A549 (cell line): ENCODE measurements around the gene PLD3. TPM values are rescaled to one million over a fixed set of nuclear protein-coding genes. Genes with fewer than 3 reads are reported as not detected.

Source experiments
- ATAC-seq, 2 experiments: fragments of 200-7000 bp in 1 of 2; fragments of >200 bp in 1 of 2; cut with Nextera tagmentation in 1 of 2; cut with Tn5 transposase in 1 of 2; 3 replicates each; pipeline versions ENCODE4 v1.8.0 to v1.9.1; 2018 to 2020; ENCODE audit warnings: mild to moderate bottlenecking in 1 of 2, moderate library complexity in 1 of 2
- CTCF ChIA-PET: fragments of 300-600 bp; sonication (Branson Sonifier 250); formaldehyde crosslinking; extraction: SDS; loops from one replicate; lab custom pipeline; 2021; ENCODE audit warnings: antibody characterized with exemption, inconsistent platforms; lab: Yijun Ruan, JAX
- POLR2A ChIA-PET: fragments of 350-600 bp; formaldehyde crosslinking; extraction: SDS; loops from one replicate; lab custom pipeline; 2021; ENCODE audit warnings: antibody characterized with exemption, inconsistent platforms; lab: Yijun Ruan, JAX
- DNase-seq, 2 experiments: peaks; one replicate each; pipeline versions ENCODE4 v3.0.0 to v3.0.0-alpha.2; 2011 to 2016; ENCODE audit warnings: low read depth in 1 of 2, low spot score in 1 of 2
- FAIRE-seq: peaks from 2 replicates; lab custom pipeline; 2011; peaks lifted over from hg19 to GRCh38; lab: Jason Lieb, UNC
- H3K27ac ChIP-seq, 2 experiments: fragments of >200 bp; sonication (Bioruptor Twin); formaldehyde crosslinking; 3 replicates each; pipeline ENCODE4 v1.5.1; 2016 to 2017
- H3K4me1 ChIP-seq: fragments of >200 bp; sonication (Bioruptor Twin); formaldehyde crosslinking; 3 replicates; pipeline ENCODE4 v1.6.1; 2016
- H3K4me2 ChIP-seq: fragments of >200 bp; sonication (Bioruptor Twin); formaldehyde crosslinking; 3 replicates; pipeline ENCODE4 v1.6.1; 2016
- H3K4me3 ChIP-seq: fragments of >200 bp; sonication (Bioruptor Twin); formaldehyde crosslinking; 3 replicates; pipeline ENCODE4 v1.5.1; 2016
- H3K9me3 ChIP-seq: fragments of >200 bp; sonication (Bioruptor Twin); formaldehyde crosslinking; 3 replicates; pipeline ENCODE4 v1.6.1; 2016
- CHD2 ChIP-seq: fragments of 150-350 bp; IDR thresholded peaks from 2 replicates; pipeline ENCODE4 v1.6.1; 2014; ENCODE audit warnings: low read length; ENCODE audit not compliant: partially characterized antibody
- CHD4 ChIP-seq: fragments of 200-600 bp; sonication (generic); IDR thresholded peaks from 2 replicates; pipeline ENCODE4 v1.6.1; 2016; ENCODE audit warnings: antibody characterized with exemption, mild to moderate bottlenecking, borderline replicate concordance
- JUN ChIP-seq, 2 experiments: fragments of >200 bp; sonication (Bioruptor Twin); formaldehyde crosslinking; IDR thresholded peaks; 2 replicates in 1 of 2; 3 replicates in 1 of 2; pipeline ENCODE4 v1.6.1; 2016 to 2017
- KDM1A ChIP-seq: fragments of 200-600 bp; sonication (generic); IDR thresholded peaks from 2 replicates; pipeline ENCODE4 v1.6.1; 2016; ENCODE audit warnings: low read depth, mild to moderate bottlenecking
- MAX ChIP-seq: IDR thresholded peaks from 2 replicates; pipeline ENCODE4 v1.6.1; 2012
- MAZ ChIP-seq: fragments of 150-350 bp; IDR thresholded peaks from 2 replicates; pipeline ENCODE4 v1.6.1; 2014; ENCODE audit warnings: antibody characterized with exemption, low read depth, low read length, borderline replicate concordance
- NPAS2 ChIP-seq: fragments of 250-450 bp; sonication (Bioruptor Pico); IDR thresholded peaks from 2 replicates; pipeline ENCODE4 v1.8.0; 2022; ENCODE audit warnings: mild to moderate bottlenecking, moderate library complexity, borderline replicate concordance
- SREBF2 ChIP-seq: fragments of 450-650 bp; IDR thresholded peaks from 2 replicates; pipeline ENCODE4 v1.6.1; 2014; ENCODE audit warnings: mild to moderate bottlenecking, moderate library complexity
- TFCP2L1 ChIP-seq: fragments of 250-450 bp; sonication (Bioruptor Pico); IDR thresholded peaks from 2 replicates; pipeline ENCODE4 v1.5.0; 2021; ENCODE audit warnings: mild to moderate bottlenecking
- TP53 ChIP-seq: fragments of 250-450 bp; sonication (Bioruptor Pico); IDR thresholded peaks from 2 replicates; pipeline ENCODE4 v1.5.0; 2021; ENCODE audit warnings: mild to moderate bottlenecking, moderate library complexity
- ZFP36 ChIP-seq: fragments of 450-650 bp; IDR thresholded peaks from 2 replicates; pipeline ENCODE4 v1.6.1; 2014; ENCODE audit warnings: borderline replicate concordance; ENCODE audit not compliant: partially characterized antibody
- WGBS: methylation state at CpG from one replicate; pipeline ENCODE4 v1.1.6; 2017; ENCODE audit errors: missing lambda C conversion rate; 5-methylcytosine and 5-hydroxymethylcytosine counted together
- polyA plus RNA-seq, 4 experiments: library from polyadenylated mRNA; depleted of rRNA in 3 of 4; stranded (reverse); fragments of >200 nt; fragmentation: RNase III in 1 of 4; extraction: RNeasy Plus Mini Kit Qiagen cat#74134 plus additional on column Dnase treatment in 1 of 4; gene quantifications; 2 replicates in 3 of 4; 3 replicates in 1 of 4; pipeline ENCODE4 v1.2.3, GENCODE V29; 2011 to 2017
- TF ChIP-seq, protein P1 (sequence below): fragments of >200 bp; sonication (Bioruptor Twin); formaldehyde crosslinking; IDR thresholded peaks from 3 replicates; pipeline ENCODE4 v1.5.1; 2016

Gene PLD3
- polyA plus RNA-seq, 2 of the 4 experiments (the other 2 are of a cell fraction) = 265 to 290 TPM

DNA sequence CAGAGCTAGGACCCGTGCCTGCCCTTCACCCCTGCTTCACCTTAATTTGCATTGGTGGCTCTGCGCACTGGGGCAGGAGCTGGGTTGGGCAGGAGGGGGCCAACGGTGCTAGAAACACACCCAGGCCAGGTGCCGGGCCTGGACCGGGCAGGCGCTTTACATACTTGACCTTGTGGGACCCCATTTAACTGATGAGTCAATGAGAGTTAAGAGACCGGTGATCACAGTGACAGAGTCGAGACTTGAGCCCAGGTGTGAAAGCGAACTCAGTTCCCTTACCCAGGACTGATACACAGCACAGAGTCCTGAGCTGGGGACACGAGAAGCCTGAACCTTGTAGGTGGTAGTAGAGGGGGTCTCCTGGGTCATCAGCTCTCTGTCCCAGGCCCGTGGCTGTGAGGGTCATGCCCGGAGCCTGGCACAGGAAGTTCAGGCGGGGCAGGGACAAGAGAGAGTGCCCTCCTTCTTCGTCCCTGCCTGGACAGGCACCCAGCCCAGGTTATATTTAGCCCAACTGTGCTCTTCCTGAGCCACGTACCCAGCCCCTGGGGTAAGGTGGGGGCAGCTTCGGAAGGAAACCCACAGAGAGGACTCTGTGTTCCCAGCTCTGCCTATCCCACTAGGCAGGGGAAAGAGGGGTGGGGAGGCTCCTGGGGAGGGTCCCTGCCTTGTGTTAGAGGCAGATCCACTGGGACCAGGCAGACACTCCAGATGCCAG is 62.8 kb downstream of the PLD3 start (continued):
- TF ChIP-seq, protein P1, sequence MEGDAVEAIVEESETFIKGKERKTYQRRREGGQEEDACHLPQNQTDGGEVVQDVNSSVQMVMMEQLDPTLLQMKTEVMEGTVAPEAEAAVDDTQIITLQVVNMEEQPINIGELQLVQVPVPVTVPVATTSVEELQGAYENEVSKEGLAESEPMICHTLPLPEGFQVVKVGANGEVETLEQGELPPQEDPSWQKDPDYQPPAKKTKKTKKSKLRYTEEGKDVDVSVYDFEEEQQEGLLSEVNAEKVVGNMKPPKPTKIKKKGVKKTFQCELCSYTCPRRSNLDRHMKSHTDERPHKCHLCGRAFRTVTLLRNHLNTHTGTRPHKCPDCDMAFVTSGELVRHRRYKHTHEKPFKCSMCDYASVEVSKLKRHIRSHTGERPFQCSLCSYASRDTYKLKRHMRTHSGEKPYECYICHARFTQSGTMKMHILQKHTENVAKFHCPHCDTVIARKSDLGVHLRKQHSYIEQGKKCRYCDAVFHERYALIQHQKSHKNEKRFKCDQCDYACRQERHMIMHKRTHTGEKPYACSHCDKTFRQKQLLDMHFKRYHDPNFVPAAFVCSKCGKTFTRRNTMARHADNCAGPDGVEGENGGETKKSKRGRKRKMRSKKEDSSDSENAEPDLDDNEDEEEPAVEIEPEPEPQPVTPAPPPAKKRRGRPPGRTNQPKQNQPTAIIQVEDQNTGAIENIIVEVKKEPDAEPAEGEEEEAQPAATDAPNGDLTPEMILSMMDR = no peak
- TF ChIP-seq NPAS2 (CRISPR knock-in tag) = no peak
- TF ChIP-seq SREBF2 = no peak
- TF ChIP-seq MAZ = no peak
- TF ChIP-seq TP53 (CRISPR knock-in tag) = no peak
- no peak for TF ChIP-seq ZFP36
- TF ChIP-seq TFCP2L1 (CRISPR knock-in tag) = no peak

GRCh38 chr19:40411958-40412499 is 63.5 kb downstream of the PLD3 start:
- POLR2A ChIA-PET = interaction anchor here (1.9 to 6.2 kb wide), 3 partner anchors 9 to 14 kb away, joined by 10 to 47 read pairs (median 12); partner anchors contain the start of gene SERTAD1
- no peak for ATAC-seq

DNA sequence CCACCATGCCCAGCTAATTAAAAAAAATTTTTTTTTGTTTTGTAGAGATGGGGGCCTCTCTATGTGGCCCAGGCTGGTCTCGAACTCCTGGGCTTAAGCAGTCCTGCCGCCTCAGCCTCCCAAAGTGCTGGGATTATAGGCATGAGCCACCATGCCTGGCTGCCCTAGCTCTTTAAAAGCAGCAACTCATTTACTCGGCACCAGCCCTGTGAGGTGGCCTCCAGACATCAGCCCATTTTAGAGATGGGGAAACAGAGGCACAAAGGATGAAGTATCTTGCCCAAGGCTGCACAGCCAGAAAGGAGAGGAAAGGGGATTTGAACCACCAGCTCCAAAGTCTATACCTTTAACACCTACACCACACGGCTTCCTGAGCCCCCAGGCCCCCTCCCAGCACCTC is 64.4 kb downstream of the PLD3 start:
- H3K4me1 ChIP-seq = peaks cover 21% of the 10 kb centered on the region
- WGBS = 59% methylated on average over 4 of the region's 4 CpGs
- H3K9me3 ChIP-seq = no peaks in the 10 kb centered on the region
- POLR2A ChIA-PET = interaction anchor here (1.9 to 6.2 kb wide), 3 partner anchors 8 to 13 kb away, joined by 10 to 47 read pairs (median 12); partner anchors contain the start of gene SERTAD1
- peak; percentile 48; the same call in 1 of the 2 replicates for TF ChIP-seq CHD4
- TF ChIP-seq MAX = no peak
- peak; percentile 71 for TF ChIP-seq KDM1A
- TF ChIP-seq, all 56 proteins: peak for 2
- Histone ChIP-seq H3K27ac (no peak overlapping the region), H3K4me3 (no peak overlapping the region), H3K4me2 (no peak overlapping the region)
- ATAC-seq (no peak), DNase-seq (no peak), FAIRE-seq (no peak)
- CTCF ChIA-PET = interaction anchor here (0.7 to 26.4 kb wide), 9 partner anchors 5 to 274 kb away, joined by 3 to 950 read pairs (median 14); partner anchors contain the start of genes BLVRB, PRX, SERTAD1 and SERTAD3

More at GRCh38 chr19:40411958-40412499, 63.5 kb downstream of the PLD3 start:
- WGBS = 63% methylated on average over 8 of the region's 8 CpGs
- Histone ChIP-seq H3K4me3 (no peak overlapping the region), H3K9me3 (no peaks in the 10 kb centered on the region), H3K4me2 (no peak overlapping the region), H3K27ac (peak overlapping the region in 1 of 2 experiments; percentile 52; a peak in 3 of 6 replicates), H3K4me1 (peaks cover 17% of the 10 kb centered on the region)
- DNase-seq (no peak), FAIRE-seq (peak; percentile 28)
- peak in 1 of 2 experiments; percentile 9; a peak in 1 of 5 replicates for TF ChIP-seq JUN (IDR thresholded peaks at IDR 0.05)
- no peak for TF ChIP-seq CHD2
- CTCF ChIA-PET = interaction anchor here (0.7 to 26.4 kb wide), 9 partner anchors 4 to 273 kb away, joined by 3 to 950 read pairs (median 11); partner anchors contain the start of genes BLVRB, PRX, SERTAD1 and SERTAD3

DNA sequence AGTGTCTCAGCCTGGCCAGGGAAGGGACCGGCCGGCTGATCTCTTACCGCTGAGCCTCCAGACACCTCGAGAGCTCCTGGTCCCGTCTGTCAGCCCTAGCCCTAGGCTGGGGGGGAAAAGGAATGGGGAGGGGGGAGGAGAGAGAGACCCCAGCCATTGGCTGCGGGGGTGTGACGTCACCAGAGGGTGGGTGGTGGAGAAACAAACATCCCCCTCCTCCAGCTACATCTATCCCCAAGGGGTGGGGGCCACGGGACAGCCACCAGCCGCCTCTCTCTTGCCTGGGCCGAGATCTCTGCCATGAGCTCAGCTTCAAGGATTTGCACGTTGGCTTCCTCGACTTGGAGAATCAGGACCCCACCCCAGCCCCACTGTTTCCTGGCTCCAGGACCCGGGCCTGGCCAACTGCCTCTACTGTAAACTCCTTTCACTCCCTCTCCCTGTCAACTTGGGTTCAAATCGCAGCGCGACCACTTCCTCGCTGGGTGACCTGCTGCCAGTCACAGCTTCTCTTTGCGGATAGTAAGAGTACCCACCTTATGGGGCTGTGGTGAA is 64.9 kb downstream of the PLD3 start, which contains the start of gene PRX:
PRX (minus strand) TSS at position 88 of the 555 bp plus-strand sequence. CDS start 5,446 bp downstream, outside the sequence.
- ChIA-PET CTCF (interaction anchor here (0.7 to 26.4 kb wide), 11 partner anchors 5 to 274 kb away, joined by 3 to 950 read pairs (median 6); partner anchors contain the start of genes BLVRB, PRX, SERTAD1 and SERTAD3), POLR2A (interaction anchor here (1.9 to 6.2 kb wide), 2 partner anchors 10 to 13 kb away, joined by 10 to 47 read pairs; partner anchors contain the start of gene SERTAD1)
- DNase-seq = no peak
- 67% methylated on average over 18 of the region's 18 CpGs for WGBS
- Histone ChIP-seq H3K4me1 (peaks cover 21% of the 10 kb centered on the region), H3K4me3 (no peak within 1 kb of the TSS), H3K27ac (no peak within 1 kb of the TSS), H3K9me3 (no peaks in the 10 kb centered on the region), H3K4me2 (no peak within 1 kb of the TSS)
- ATAC-seq = no peak
- TF ChIP-seq KDM1A = peak; percentile 18; the same call in 1 of the 2 replicates
- no peak for TF ChIP-seq TFCP2L1 (CRISPR knock-in tag)
- FAIRE-seq = no peak
